ENCODE measurements around the gene OSBPL1A. TPM values are rescaled to one million over a fixed set of nuclear protein-coding genes. Genes with fewer than 3 reads are reported as not detected.

Gene OSBPL1A
- total RNA-seq, 1 experiment from 2014 or later = 37.4 TPM

GRCh38 chr18:24293254-24293653 is 104.4 kb downstream of the OSBPL1A start:
- Histone ChIP-seq H3K79me2 (ENCODE audit: low read depth) (no peaks in the 10 kb centered on the region), H3K4me1 (replicated peaks; ENCODE audit: insufficient read depth) (no peaks in the 10 kb centered on the region), H3K27ac (no peak overlapping the region), H2AFZ (no peak overlapping the region), H3K4me3 (no peak overlapping the region), H3K36me3 (ENCODE audit: low read depth) (no peaks in the 10 kb centered on the region), H4K20me1 (ENCODE audit: insufficient read depth) (no peaks in the 10 kb centered on the region), H3K9me3 (ENCODE audit: insufficient read depth, low read depth) (no peaks in the 10 kb centered on the region), H3F3A (ENCODE audit: insufficient read depth, low read depth) (no peaks in the 10 kb centered on the region), H3K9me2 (ENCODE audit: insufficient read depth) (no peaks in the 10 kb centered on the region), H3K4me2 (no peak overlapping the region), H3K27me3 (ENCODE audit: insufficient read depth, low read depth) (no peaks in the 10 kb centered on the region)
- ChIA-PET CTCF (no interaction called here), POLR2A (ENCODE audit: unreplicated experiment) (no interaction called here)
- no TSS peak for BruUV-seq (replicated peaks)
- intact Hi-C loops (cut with micrococcal nuclease; ENCODE audit: unreplicated experiment) = no loop called here
- no peak for DNase-seq
- TF ChIP-seq EZH2 (IDR thresholded peaks at IDR 0.05; ENCODE audit: low read depth) (no peak), CTCF (conservative IDR thresholded peaks at IDR 0.05) (no peak)

DNA sequence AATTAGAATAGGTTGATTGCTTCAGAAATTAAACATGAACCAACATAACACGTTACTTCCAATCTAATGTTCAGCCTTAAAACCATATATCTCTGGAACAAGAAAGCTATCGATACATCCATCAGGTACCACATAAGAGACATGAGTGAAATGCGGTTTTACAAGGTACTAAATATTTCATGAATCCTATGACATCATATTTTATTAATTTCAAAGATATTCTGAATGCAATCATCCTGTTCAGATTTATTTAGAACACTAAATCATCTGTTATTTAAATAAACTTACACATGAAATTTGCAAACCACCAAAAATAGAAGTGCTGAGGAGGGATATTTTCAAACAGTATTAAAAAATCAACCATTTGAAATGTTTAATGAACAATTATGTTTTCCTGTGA is 119.0 kb downstream of the OSBPL1A start:
- POLR2A ChIA-PET (ENCODE audit: unreplicated experiment) = no interaction called here
- peaks cover 21% of the 10 kb centered on the region for H3K4me1 ChIP-seq (replicated peaks; ENCODE audit: insufficient read depth)

GRCh38 chr18:24277516-24278195 is 120.0 kb downstream of the OSBPL1A start:
- no peaks in the 10 kb centered on the region for H3F3A ChIP-seq (ENCODE audit: insufficient read depth, low read depth)
- peaks cover 31% of the 10 kb centered on the region for H3K4me1 ChIP-seq (replicated peaks; ENCODE audit: insufficient read depth)
- no peak overlapping the region for H3K27ac ChIP-seq
- H2AFZ ChIP-seq = no peak overlapping the region
- intact Hi-C loops (cut with micrococcal nuclease; ENCODE audit: unreplicated experiment) = no loop called here
- BruUV-seq (replicated peaks) = no TSS peak
- no peaks in the 10 kb centered on the region for H3K9me3 ChIP-seq (ENCODE audit: insufficient read depth, low read depth)
- TF ChIP-seq EZH2 (IDR thresholded peaks at IDR 0.05; ENCODE audit: low read depth) (no peak), CTCF (conservative IDR thresholded peaks at IDR 0.05) (no peak)
- no peak for DNase-seq
- H3K27me3 ChIP-seq (ENCODE audit: insufficient read depth, low read depth) = no peaks in the 10 kb centered on the region
- H3K4me2 ChIP-seq = no peak overlapping the region
- H3K9me2 ChIP-seq (ENCODE audit: insufficient read depth) = no peaks in the 10 kb centered on the region
- H3K4me3 ChIP-seq = no peak overlapping the region
- H4K20me1 ChIP-seq (ENCODE audit: insufficient read depth) = no peaks in the 10 kb centered on the region
- H3K79me2 ChIP-seq (ENCODE audit: low read depth) = 0 out of 2 replicates have a peak, but pooled peaks cover 4% of the 10 kb centered on the region
- ChIA-PET CTCF (no interaction called here), POLR2A (ENCODE audit: unreplicated experiment) (no interaction called here)
- no peaks in the 10 kb centered on the region for H3K36me3 ChIP-seq (ENCODE audit: low read depth)

More for the DNA sequence above, 119.0 kb downstream of the OSBPL1A start:
- no TSS peak for BruUV-seq (replicated peaks)
- no peak overlapping the region for H3K4me2 ChIP-seq
- H3K27me3 ChIP-seq (ENCODE audit: insufficient read depth, low read depth) = no peaks in the 10 kb centered on the region
- intact Hi-C loops (cut with micrococcal nuclease; ENCODE audit: unreplicated experiment) = no loop called here
- no peak overlapping the region for H2AFZ ChIP-seq
- H3K27ac ChIP-seq = no peak overlapping the region
- CTCF ChIA-PET = no interaction called here
- H3K9me3 ChIP-seq (ENCODE audit: insufficient read depth, low read depth) = no peaks in the 10 kb centered on the region
- no peaks in the 10 kb centered on the region for H4K20me1 ChIP-seq (ENCODE audit: insufficient read depth)
- no peaks in the 10 kb centered on the region for H3K79me2 ChIP-seq (ENCODE audit: low read depth)
- no peak overlapping the region for H3K4me3 ChIP-seq
- no peaks in the 10 kb centered on the region for H3K36me3 ChIP-seq (ENCODE audit: low read depth)
- no peak for DNase-seq
- no peaks in the 10 kb centered on the region for H3K9me2 ChIP-seq (ENCODE audit: insufficient read depth)
- TF ChIP-seq EZH2 (IDR thresholded peaks at IDR 0.05; ENCODE audit: low read depth) (no peak), CTCF (conservative IDR thresholded peaks at IDR 0.05) (no peak)
- H3F3A ChIP-seq (ENCODE audit: insufficient read depth, low read depth) = no peaks in the 10 kb centered on the region

Data from PC-9 (cell line).